Measurements from ENCODE around the gene GPR15.

GPR15 gene

DNA sequence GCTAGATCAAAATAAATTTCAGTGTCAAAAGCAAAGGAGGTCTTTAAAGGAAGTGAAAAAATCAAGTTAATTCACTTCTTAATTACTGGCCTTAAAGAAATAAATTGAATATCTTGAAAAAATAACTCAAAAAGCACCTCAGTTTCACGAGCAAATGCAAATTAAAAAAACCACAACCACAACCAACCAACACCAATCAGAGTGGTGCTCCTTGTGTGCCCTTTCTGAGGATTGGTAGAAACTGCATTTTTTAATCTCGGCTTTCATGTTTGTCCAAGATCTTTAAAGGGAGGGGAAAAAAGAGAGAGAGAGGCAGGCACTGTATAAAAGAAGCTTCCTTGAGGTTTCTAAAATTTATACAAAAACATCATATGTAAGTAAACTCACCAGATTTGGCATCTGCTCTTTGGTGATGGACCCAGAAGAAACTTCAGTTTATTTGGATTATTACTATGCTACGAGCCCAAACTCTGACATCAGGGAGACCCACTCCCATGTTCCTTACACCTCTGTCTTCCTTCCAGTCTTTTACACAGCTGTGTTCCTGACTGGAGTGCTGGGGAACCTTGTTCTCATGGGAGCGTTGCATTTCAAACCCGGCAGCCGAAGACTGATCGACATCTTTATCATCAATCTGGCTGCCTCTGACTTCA lies at the start of gene GPR15:
Gene GPR15, plus strand, starts transcription at position 357 of the 653 bp plus-strand sequence. Its CDS starts 56 bp downstream, at position 413.
- no peak for DNase-seq

DNA sequence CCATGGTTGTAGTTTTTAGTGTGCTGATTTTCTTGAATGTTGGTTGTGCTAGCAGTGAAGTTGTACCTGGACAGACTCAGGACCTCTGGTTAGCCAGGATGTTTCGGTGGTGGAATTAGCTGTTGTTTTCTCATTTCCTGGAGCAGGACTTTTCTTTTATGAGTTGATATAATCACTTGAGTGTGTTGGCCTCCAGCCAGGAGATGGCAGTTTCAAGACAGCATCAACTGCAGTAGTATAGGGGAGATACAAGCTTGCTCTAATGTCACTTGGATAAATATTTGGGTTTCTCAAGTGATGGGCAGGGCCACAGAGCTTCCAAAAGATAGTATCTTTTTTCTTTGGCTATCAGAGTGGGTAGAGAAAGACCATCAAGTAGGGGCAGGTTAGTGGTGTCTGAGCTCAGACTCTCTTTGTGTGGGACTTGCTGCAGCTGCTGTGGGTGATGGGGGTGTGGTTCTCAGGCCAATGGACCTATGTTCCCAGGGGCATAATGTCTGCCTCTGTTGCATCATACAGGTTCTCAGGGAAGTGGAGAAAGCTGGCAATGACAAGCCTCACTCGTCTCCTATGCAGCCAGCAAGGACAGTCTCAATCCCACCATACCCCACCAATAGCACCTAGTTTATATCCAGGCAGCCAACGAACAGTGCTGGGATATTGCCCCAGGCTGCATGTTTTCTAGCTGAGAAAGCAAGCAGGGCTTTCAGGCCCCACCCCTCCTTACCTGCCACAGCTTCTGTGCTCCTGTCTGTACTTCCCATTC lies 48.9 kb upstream of the GPR15 start:
- DNase-seq, result no peak

GRCh38 chr3:98483626-98484025 lies 48.2 kb upstream of the GPR15 start:
- no peak for DNase-seq

- DNase-seq, result no peak
Measured at GRCh38 chr3:98497381-98497780, 34.4 kb upstream of the GPR15 start, which contains the start of gene OR5K2. TSS of gene OR5K2 (plus strand) at chr3:98497681. CDS start at chr3:98497681, 0 bp downstream.

GRCh38 chr3:98500019-98500418 lies 31.8 kb upstream of the GPR15 start:
- DNase-seq, result no peak

DNA sequence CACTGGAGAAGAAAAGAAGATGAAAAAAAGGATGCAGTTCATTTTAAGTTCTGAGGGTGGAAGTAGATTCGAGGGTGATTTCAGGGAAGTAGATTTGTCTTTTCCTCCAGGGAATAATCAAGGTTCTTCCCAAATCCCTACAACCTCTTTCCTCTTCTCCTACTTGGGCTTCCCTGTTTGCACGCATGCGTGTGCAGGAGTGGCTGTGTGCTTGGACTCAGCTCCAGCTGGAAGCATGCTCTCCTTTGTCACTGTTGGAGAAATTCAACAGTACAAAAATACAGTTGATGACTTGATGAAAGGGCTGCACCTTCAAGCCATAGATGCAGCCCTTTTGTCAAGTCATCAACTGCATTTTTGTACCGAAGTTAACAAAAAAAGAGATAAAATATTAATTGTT lies 30.5 kb upstream of the GPR15 start:
- DNase-seq, result no peak

GRCh38 chr3:98501863-98502576 lies 29.8 kb upstream of the GPR15 start:
- DNase-seq, result no peak

- DNase-seq, result no peak
Measured at GRCh38 chr3:98504539-98504938, 27.2 kb upstream of the GPR15 start.

DNA sequence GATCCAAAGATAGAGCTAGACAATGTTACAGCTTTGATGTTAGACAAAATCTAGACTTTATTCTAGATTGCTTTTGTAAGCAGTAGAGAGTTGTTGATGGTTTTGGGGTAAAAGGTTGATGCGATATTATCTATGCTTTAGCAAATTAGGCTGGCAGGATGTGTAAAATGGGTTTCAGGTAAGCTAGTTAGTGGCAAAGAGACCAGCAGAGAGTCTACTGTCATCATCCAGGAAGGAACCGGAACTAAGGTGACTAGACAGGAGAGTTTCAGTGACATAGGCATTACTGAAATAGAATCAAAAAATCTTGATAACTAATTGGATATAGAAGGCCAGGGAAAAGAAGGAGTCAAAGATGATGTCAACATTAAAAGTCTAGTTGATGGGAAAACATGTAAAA lies 23.2 kb upstream of the GPR15 start:
- DNase-seq, result no peak

DNA sequence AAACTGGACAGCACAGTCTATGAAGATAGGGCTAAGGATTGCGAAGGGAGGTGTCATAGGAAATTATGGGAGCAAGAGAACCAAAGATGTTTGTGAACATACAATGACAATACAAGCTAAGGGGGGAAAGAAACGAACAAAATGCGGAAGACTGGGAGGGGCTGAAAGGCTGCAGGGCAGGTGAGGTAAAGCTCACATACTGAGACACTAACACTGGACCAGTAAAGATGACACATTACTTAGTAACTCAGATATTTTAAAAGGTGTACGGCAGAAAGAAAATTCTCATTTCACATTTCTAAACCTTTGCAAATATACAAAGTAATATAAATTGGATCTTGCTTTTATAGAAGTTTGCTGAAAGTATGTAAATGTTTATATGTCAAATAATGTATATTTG lies 19.2 kb upstream of the GPR15 start:
- DNase-seq, result no peak

GRCh38 chr3:98513091-98513511 lies 18.7 kb upstream of the GPR15 start:
- DNase-seq, result no peak

- no peak for DNase-seq
Measured at GRCh38 chr3:98513736-98514135, 18.0 kb upstream of the GPR15 start.

DNA sequence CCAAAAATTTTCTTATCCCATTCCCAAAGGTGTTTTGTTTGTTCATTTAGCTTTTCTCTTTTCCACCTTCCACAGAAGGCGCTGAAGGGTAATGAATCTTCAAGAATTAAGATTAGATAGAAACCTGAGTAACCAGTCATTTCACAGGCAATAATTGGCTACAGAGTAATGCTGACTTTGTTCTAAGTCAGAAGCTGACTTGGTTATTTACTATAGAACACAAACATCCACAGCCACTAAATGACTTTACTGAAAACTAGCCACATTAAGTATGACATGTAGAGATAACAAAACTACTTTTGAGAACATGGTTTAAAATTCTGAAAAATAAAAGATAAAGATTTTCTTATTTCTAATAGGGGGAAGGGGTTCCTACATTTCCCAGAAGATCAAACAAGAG lies 16.8 kb upstream of the GPR15 start:
- no peak for DNase-seq

GRCh38 chr3:98518816-98519215 lies 13.0 kb upstream of the GPR15 start:
- DNase-seq, result no peak

- DNase-seq, result no peak
Measured at GRCh38 chr3:98519351-98519750, 12.4 kb upstream of the GPR15 start.

DNA sequence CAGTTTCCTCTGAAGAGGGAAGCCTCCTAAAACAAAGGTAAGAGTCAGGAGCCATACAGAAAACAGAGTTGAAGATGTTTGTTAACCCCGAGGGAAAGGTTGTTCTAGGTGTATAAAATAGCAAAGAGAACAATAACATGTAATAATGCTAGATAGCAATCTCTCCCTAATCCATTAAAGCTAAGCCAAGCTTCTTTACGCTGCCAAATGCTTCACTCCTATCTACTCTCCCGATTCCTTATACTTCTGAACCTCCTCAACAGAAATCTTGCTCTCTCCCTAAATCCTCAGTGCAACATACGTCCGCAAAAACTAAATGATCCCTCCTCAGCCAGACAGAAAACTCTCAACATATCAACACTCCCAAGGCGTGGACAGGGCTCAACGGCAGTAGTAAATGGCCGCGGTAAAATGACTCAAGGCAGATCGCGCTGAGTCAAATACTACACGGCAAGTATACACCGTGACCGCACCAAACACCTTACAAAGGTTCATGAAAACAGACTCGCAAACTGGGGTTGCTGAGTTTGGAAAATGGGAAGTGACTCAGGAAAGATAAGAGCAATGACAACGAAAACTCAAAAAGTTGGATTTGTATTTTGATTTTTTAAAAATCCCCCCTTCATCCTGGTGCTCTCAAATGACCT lies 9.8 kb upstream of the GPR15 start:
- DNase-seq, result peak; percentile 3

- peak; percentile 94 for DNase-seq
Measured at GRCh38 chr3:98522544-98523281, 9.1 kb upstream of the GPR15 start, which contains the start of gene CLDND1. TSS of gene CLDND1 (minus strand) at chr3:98522902. CDS start at chr3:98521424, 1,478 bp downstream.

DNA sequence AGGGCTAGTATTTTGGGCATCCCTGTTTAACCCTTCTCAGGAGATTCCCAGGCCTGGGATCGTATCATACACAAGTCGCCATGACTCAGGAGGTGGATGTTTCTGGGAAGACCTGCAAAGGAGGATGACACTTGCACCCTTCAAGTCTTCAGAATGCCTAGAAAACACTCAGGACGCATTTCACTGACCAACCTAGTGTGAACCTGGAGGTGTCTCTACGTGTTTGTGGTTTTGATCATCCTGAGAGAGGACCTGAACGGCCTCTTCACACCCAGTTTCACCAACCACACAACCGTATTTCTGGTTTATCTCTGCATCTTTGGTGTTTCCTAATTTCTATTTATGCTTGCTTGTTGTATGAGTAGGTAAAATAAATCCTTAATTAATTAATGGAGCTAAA lies 6.3 kb upstream of the GPR15 start:
- no peak for DNase-seq

DNA sequence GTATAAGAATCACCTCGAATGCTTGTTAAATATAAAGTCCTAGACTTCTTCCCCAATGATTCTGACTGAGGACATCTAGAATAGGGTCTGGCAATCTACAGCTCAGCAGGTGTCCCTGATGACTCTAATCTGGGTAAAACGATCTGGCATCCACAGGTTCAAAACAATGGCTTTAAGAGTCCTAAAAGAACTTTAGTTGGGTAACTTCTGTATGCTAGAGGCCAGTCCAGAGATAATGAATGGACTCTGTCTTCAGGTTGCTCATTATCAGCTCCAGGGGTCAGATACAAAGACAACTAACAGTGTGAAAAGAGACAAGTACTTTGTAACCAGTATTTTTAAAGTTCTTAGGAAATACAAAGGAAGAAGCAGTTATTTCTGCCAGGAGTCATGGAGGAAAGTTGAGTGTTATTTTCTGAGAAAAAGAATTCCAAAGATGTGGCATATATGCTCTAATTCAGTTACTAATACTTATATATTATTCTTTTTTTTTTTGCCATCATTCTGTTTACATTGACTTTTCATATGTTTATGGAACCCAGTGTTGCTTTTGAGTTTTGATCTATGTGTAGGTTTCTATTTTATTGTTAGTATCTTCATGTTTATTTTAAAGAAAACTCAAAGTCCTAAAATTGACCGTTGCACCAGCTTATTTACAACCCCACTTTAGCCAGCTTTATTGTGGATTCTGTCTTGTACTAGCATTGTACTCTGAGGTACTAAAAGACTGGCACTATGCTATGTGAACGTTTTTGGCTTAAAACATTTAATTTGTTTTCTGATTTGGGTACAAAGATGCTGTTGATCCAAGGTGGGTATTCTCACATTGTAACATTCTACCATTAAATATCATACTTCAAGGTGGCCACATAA lies 3.1 kb upstream of the GPR15 start:
- DNase-seq, result no peak

GRCh38 chr3:98529856-98530459 lies 1.8 kb upstream of the GPR15 start:
- no peak for DNase-seq

- DNase-seq, result no peak
Measured at GRCh38 chr3:98530676-98531075, 1.1 kb upstream of the GPR15 start.

Measured in NCI-H345 (cell line).